Liver (tissue), 9 donors: ENCODE results near the gene HORMAD2. TPM values are rescaled to one million over a fixed set of nuclear protein-coding genes. Genes with fewer than 3 reads are reported as not detected.

ENCODE experiments used
- DNase-seq: peaks from one replicate; pipeline ENCODE4 v3.0.0-alpha.2; 2017; ENCODE audit warnings: low spot score
- H3K27ac ChIP-seq, 2 donors: one replicate each; pipeline ENCODE4 v1.7.0; 2013; ENCODE audit warnings: inconsistent platforms in 2 of 2, low read length in 2 of 2, control low read depth in 1 of 2, low read depth in 1 of 2, mild to moderate bottlenecking in 1 of 2
- H3K27me3 ChIP-seq, 4 donors: one replicate each; pipeline versions ENCODE4 v1.6.1 to v1.7.0; 2013; ENCODE audit warnings: low read length in 3 of 4, inconsistent platforms in 1 of 4, mild to moderate bottlenecking in 1 of 4, moderate library complexity in 1 of 4; ENCODE audit not compliant: control insufficient read depth in 4 of 4, insufficient read depth in 4 of 4
- H3K36me3 ChIP-seq, 4 donors: one replicate each; pipeline versions ENCODE4 v1.6.1 to v1.7.0; 2013; ENCODE audit warnings: low read length in 3 of 4, mild to moderate bottlenecking in 3 of 4, low read depth in 1 of 4, moderate library complexity in 1 of 4; ENCODE audit not compliant: control insufficient read depth in 4 of 4, insufficient read depth in 3 of 4
- H3K4me1 ChIP-seq, 4 donors: one replicate each; pipeline versions ENCODE4 v1.6.1 to v1.7.0; 2013; ENCODE audit warnings: low read length in 3 of 4, mild to moderate bottlenecking in 3 of 4, moderate library complexity in 1 of 4; ENCODE audit not compliant: control insufficient read depth in 4 of 4, insufficient read depth in 4 of 4
- H3K4me3 ChIP-seq, 3 donors: one replicate each; pipeline versions ENCODE4 v1.6.1 to v1.7.0; 2013; ENCODE audit warnings: low read length in 3 of 3, control low read depth in 1 of 3, low read depth in 1 of 3, mild to moderate bottlenecking in 1 of 3
- H3K9ac ChIP-seq, 2 donors: one replicate each; pipeline ENCODE4 v1.7.0; 2013; ENCODE audit warnings: low read length in 2 of 2, mild to moderate bottlenecking in 2 of 2, moderate library complexity in 2 of 2, control low read depth in 1 of 2, low read depth in 1 of 2
- H3K9me3 ChIP-seq, 4 donors: one replicate each; pipeline versions ENCODE4 v1.6.1 to v1.7.0; 2013; ENCODE audit warnings: low read length in 3 of 4; ENCODE audit not compliant: control insufficient read depth in 4 of 4
- EGR1 ChIP-seq, 2 donors: IDR thresholded peaks; 2 replicates each; pipeline ENCODE4 v1.6.1; 2016 to 2018; ENCODE audit warnings: antibody characterized with exemption in 2 of 2, low read depth in 2 of 2
- FOXA1 ChIP-seq: IDR thresholded peaks from 2 replicates; pipeline ENCODE4 v1.6.1; 2016; ENCODE audit warnings: antibody characterized with exemption
- FOXA2 ChIP-seq: IDR thresholded peaks from 2 replicates; pipeline ENCODE4 v1.6.1; 2016; ENCODE audit warnings: antibody characterized with exemption
- GABPA ChIP-seq, 2 donors: IDR thresholded peaks in 1 of 2; conservative IDR thresholded peaks in 1 of 2; 2 replicates each; pipeline ENCODE4 v1.6.1; 2016; ENCODE audit warnings: antibody characterized with exemption in 2 of 2, mild to moderate bottlenecking in 1 of 2, moderate library complexity in 1 of 2
- HNF4A ChIP-seq, 2 donors: conservative IDR thresholded peaks; 2 replicates each; pipeline ENCODE4 v1.6.1; 2016; ENCODE audit warnings: antibody characterized with exemption in 2 of 2, mild to moderate bottlenecking in 2 of 2
- HNF4G ChIP-seq: IDR thresholded peaks from 2 replicates; pipeline ENCODE4 v1.6.1; 2016; ENCODE audit warnings: antibody characterized with exemption
- JUND ChIP-seq, 2 donors: IDR thresholded peaks; 2 replicates each; pipeline ENCODE4 v1.6.1; 2016; ENCODE audit warnings: antibody characterized with exemption in 2 of 2
- NR2F2 ChIP-seq: IDR thresholded peaks from 2 replicates; pipeline ENCODE4 v1.6.1; 2016; ENCODE audit warnings: antibody characterized with exemption
- RAD21 ChIP-seq, 2 donors: IDR thresholded peaks; 2 replicates each; pipeline ENCODE4 v1.6.1; 2016; ENCODE audit warnings: antibody characterized with exemption in 2 of 2, mild to moderate bottlenecking in 2 of 2
- REST ChIP-seq: IDR thresholded peaks from 2 replicates; pipeline ENCODE4 v1.6.1; 2016; ENCODE audit warnings: antibody characterized with exemption, mild to moderate bottlenecking
- RXRA ChIP-seq, 2 donors: IDR thresholded peaks; 2 replicates each; pipeline ENCODE4 v1.6.1; 2017 to 2018; ENCODE audit warnings: antibody characterized with exemption in 2 of 2, mild to moderate bottlenecking in 1 of 2
- SP1 ChIP-seq: IDR thresholded peaks from 2 replicates; pipeline ENCODE4 v1.6.1; 2018; ENCODE audit warnings: antibody characterized with exemption, mild to moderate bottlenecking
- TAF1 ChIP-seq: conservative IDR thresholded peaks from 2 replicates; pipeline ENCODE4 v1.6.1; 2016; ENCODE audit warnings: antibody characterized with exemption, mild to moderate bottlenecking
- YY1 ChIP-seq: IDR thresholded peaks from 2 replicates; pipeline ENCODE4 v1.6.1; 2016; ENCODE audit warnings: antibody characterized with exemption, mild to moderate bottlenecking
- ZBTB33 ChIP-seq: IDR thresholded peaks from 2 replicates; pipeline ENCODE4 v1.6.1; 2016; ENCODE audit warnings: antibody characterized with exemption
- WGBS: extraction: QIAGEN DNeasy Blood & Tissue Kit; methylation state at CpG from one replicate; pipeline ENCODE4 v1.1.7; 2013; 5-methylcytosine and 5-hydroxymethylcytosine counted together
- polyA plus RNA-seq, 2 donors: library from polyadenylated mRNA; stranded (reverse) in 1 of 2; unstranded in 1 of 2; fragments of 200-250 nt in 1 of 2; fragments of >200 nt in 1 of 2; fragmentation: Nextera tagmentation in 1 of 2; extraction: Ambion mirVana in 1 of 2; gene quantifications; one replicate each; pipeline versions ENCODE4 v1.2.1 to v1.2.3, GENCODE V29; 2013 to 2015
- total RNA-seq, 2 donors: library from RNA; depleted of rRNA; stranded (reverse); fragments of >200 nt; gene quantifications; one replicate each; pipeline ENCODE4 v1.2.3, GENCODE V29; 2014
- TF ChIP-seq, protein P1 (sequence below): IDR thresholded peaks from 2 replicates; pipeline ENCODE4 v1.6.1; 2016; ENCODE audit warnings: antibody characterized with exemption
- TF ChIP-seq, protein P2 (sequence below): fragments of 150-350 bp; IDR thresholded peaks from 2 replicates; pipeline ENCODE4 v1.5.1; 2017; ENCODE audit warnings: improper control_type of control experiment, low read depth, low read length; ENCODE audit not compliant: missing input control
- TF ChIP-seq, protein P3 (sequence below): IDR thresholded peaks from 2 replicates; pipeline ENCODE4 v1.6.1; 2016; ENCODE audit warnings: antibody characterized with exemption
- donor health status: healthy.
- donor health status: healthy.
- donor health status: healthy.
- donor health status: healthy.
- donor health status: healthy.

HORMAD2 gene
- total and polyA plus RNA-seq, 4 donors, result 0.44 to 2.8 (median 0.47) TPM; not detected in 1

DNA sequence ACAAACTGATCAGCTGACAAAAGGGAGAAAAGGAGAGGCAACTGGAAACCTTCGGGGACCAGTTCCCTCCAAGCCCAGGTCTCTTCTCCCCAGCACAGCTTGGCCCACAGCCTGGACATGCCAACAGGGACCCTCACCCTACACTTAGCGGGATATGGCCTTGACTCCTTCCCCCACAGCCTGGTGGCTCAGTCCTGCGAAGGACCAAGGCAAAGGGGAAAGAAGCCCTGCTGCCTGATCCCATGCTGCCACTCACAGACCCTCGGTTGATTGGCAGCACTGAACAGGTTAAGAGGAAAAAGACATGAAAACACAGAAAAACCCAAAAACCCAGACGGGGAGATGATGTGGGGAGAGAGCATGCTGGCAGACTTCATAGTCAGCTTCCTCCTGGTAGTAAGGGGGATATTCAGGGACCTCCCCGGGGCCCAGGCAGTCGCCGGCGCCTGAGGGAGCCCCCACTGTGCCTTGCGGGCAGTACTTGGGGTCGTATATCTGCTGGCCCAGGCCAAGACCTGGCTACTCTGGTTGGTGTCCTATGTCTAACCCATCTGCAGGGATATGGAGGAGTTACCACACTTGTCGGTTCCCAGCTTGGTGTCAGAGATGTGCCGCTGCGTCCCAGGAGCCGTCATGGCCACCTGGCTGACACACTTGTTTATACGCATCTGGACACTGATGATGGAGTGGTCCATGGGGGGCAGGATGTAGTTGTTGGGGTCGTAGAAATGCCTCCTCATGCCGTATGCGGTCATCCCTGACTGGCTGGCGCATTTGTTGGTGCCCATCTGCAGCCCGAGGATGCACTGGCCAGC lies 34.2 kb upstream of the HORMAD2 start:
- Histone ChIP-seq H3K27me3 (no peaks in the 10 kb centered on the region), H3K9ac (no peak overlapping the region), H3K9me3 (no peaks in the 10 kb centered on the region), H3K27ac (no peak overlapping the region), H3K4me1 (peaks cover 0 to 9% (median 6%) of the 10 kb centered on the region in 4 donors), H3K36me3 (no peaks in the 10 kb centered on the region), H3K4me3 (no peak overlapping the region)
- WGBS, result 96% methylated on average over 21 of the region's 21 CpGs
- no peak for TF ChIP-seq TAF1
- TF ChIP-seq FOXA2, result no peak
- no peak for TF ChIP-seq EGR1 (IDR thresholded peaks at IDR 0.05; ENCODE audit: low read depth in 2 of 2)
- TF ChIP-seq, protein P1, sequence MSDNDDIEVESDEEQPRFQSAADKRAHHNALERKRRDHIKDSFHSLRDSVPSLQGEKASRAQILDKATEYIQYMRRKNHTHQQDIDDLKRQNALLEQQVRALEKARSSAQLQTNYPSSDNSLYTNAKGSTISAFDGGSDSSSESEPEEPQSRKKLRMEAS, result no peak
- no peak for TF ChIP-seq RAD21 (IDR thresholded peaks at IDR 0.05)
- TF ChIP-seq, protein P2, sequence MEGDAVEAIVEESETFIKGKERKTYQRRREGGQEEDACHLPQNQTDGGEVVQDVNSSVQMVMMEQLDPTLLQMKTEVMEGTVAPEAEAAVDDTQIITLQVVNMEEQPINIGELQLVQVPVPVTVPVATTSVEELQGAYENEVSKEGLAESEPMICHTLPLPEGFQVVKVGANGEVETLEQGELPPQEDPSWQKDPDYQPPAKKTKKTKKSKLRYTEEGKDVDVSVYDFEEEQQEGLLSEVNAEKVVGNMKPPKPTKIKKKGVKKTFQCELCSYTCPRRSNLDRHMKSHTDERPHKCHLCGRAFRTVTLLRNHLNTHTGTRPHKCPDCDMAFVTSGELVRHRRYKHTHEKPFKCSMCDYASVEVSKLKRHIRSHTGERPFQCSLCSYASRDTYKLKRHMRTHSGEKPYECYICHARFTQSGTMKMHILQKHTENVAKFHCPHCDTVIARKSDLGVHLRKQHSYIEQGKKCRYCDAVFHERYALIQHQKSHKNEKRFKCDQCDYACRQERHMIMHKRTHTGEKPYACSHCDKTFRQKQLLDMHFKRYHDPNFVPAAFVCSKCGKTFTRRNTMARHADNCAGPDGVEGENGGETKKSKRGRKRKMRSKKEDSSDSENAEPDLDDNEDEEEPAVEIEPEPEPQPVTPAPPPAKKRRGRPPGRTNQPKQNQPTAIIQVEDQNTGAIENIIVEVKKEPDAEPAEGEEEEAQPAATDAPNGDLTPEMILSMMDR, result no peak
- TF ChIP-seq, protein P3, sequence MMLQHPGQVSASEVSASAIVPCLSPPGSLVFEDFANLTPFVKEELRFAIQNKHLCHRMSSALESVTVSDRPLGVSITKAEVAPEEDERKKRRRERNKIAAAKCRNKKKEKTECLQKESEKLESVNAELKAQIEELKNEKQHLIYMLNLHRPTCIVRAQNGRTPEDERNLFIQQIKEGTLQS, result no peak
- TF ChIP-seq REST, result no peak
- TF ChIP-seq GABPA (IDR thresholded peaks at IDR 0.05 in 1 of 2, conservative IDR thresholded peaks at IDR 0.05 in 1 of 2), result no peak
- no peak for TF ChIP-seq RXRA (IDR thresholded peaks at IDR 0.05)
- no peak for TF ChIP-seq HNF4A (conservative IDR thresholded peaks at IDR 0.05)
- no peak for TF ChIP-seq FOXA1
- TF ChIP-seq ZBTB33, result no peak
- no peak for TF ChIP-seq YY1
- TF ChIP-seq HNF4G, result no peak
- TF ChIP-seq NR2F2, result no peak
- TF ChIP-seq SP1, result no peak
- no peak for TF ChIP-seq JUND (IDR thresholded peaks at IDR 0.05)
- no peak for DNase-seq
